CD4-positive, alpha-beta T cell treated with Interleukin-17A for 1 hour (primary cell): Measurements from ENCODE around the gene ELOVL5.

Source experiments
- DNase-seq: peaks from one replicate; pipeline ENCODE4 v3.0.0-alpha.2; 2020

ELOVL5 gene

GRCh38 chr6:53302678-53303360 is 45.9 kb downstream of the ELOVL5 start:
- peak; percentile 75 for DNase-seq

DNA sequence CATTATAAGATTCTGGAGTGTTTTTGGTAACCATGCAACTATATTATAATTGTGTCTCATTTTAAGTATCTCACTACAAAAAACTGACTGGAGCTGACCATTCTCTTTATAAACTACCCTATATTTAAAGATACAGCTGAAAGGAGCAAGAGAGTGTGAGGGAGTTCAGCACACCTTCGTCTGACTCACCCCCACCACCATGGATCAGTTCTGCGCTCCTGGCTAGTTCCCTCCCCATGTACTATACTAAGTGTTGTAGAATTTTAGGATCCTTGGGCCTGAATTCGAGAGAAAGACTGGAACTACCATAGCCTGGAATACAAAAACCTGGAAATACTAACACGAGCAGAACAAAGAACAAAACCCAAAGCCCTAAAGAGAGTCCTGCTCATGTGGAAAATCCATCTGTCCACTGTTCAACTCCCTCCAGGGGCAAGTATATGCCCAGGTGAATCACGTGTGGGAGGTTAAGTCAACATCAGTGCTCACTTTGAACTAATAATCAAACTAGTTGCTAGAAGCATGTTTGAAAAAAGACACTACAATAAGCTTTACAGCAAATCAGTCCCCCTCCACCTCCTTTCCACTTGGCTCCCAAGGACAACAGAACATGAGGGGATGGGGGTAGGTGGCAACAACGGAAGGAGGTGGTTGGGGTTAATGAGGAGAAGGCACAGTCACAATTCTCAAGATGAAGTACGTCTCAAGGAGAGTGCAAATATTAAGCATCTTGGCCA is 46.8 kb downstream of the ELOVL5 start:
- no peak for DNase-seq

DNA sequence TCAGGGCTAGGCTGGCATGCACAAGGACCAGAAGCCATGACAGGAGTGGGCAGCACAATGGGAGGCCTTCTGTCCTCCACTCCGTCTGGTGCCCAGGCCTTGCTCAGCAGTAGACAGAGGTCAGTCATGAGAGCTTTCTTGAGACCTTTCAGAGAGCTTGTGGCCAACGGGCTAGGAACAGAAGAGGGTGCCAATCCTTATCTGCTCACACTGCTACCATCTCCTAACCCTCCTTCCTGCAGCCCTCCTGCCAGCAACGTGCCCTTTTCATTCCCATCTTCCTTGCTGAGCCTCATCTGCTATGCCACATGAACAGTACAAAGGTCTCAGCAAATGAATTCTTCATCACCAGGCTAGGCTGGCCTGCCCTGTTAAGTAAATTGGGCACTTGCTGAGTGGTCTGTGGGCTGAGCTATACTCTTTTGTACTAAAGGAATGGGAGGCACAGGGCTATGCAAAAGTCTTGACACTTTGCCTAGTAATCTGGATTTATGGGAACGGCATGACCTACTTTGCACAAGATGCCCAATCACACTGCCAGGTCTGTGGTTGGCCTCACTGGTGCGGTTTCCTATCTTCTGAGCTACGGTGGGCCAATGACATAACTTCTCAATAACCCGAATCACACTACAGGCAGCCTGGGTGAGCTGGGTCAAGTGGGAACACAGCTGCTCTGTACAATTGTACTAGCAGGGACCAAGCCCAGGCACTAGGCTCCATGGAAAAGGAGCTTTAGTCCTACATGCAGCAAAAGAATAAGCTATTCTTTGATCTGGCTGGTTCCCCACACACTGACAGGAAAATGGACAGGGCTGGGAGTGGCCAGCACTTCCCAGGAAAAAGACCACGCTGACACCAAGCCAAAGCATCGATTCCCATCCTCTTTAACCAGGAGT is 47.8 kb downstream of the ELOVL5 start:
- DNase-seq, result peak; percentile 64

- no peak for DNase-seq
Observed at GRCh38 chr6:53299331-53300005, 49.3 kb downstream of the ELOVL5 start.

GRCh38 chr6:53297004-53297403 is 51.7 kb downstream of the ELOVL5 start:
- no peak for DNase-seq

DNA sequence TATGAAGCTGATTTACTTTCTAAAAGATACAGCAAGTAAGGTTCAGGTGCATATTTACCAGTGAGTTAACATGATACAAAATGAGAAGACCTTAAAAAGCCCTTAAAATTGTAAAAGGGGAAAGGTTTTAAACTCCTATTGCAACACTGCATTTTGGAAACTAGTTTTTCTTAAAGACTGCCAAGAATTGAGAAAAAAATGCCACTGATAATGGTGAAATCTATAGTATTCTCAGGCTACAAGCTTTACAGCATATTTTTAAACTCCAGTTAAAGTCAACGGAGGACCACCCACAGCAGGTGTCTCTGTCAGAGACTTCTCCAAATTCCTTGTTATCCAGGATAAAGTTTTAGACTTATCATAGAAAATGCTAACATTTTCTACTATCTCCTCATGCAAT is 53.6 kb downstream of the ELOVL5 start:
- DNase-seq, result no peak

DNA sequence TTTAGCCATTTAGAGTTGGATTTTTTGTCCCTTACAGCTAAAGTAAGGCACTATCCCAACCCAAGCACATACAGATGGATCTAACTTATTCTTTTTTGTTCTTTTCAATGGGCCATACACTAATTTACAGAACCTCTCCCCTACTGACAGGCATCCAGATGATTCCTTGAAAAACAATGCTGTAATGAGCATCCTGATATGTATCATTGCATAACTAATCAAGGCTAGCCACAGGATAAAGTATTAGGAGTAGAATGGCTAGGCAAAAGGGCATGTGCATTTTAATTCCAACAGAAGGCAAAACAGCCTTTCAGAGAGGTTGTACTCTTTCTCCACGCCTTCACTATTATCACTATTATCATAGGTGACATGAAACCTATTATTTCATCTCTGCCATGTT is 54.1 kb downstream of the ELOVL5 start:
- no peak for DNase-seq

DNA sequence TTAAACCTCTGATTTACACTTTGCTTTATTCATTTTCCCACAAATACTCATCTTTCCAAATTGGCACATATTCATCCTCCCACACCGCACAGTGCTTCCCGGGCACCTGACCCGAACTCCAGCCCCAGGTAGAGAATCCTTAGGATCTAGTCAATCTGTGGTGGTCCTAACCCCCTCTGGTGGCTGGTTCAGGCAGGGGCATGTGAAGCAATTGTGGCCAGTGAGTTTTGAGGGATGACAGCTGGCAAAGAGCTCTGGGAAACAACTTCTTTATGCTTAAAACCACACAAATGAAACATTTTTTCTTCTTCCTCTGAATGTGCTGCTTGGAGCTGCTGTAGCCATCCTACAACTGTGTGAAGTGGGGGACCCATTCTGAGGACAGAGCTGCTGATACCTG is 54.7 kb downstream of the ELOVL5 start:
- no peak for DNase-seq

DNA sequence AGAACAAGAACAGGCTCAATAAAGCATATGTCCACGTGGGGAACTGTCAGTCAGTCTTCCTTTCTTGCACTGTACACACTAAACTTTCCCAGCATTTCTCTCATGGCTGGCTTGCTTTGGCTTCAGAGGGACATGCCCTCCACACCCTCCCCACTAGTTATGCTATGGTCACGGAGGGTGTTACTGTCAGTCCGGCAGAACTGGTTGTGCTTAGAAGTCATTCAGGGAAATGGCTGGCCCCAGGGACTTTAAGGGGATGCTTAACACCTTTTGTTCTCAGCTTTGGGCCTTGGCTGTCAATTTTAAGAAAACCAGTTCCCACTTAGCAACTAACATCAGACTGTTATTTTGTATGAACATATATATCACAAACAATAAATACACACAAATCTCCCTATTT is 55.1 kb downstream of the ELOVL5 start:
- no peak for DNase-seq

DNA sequence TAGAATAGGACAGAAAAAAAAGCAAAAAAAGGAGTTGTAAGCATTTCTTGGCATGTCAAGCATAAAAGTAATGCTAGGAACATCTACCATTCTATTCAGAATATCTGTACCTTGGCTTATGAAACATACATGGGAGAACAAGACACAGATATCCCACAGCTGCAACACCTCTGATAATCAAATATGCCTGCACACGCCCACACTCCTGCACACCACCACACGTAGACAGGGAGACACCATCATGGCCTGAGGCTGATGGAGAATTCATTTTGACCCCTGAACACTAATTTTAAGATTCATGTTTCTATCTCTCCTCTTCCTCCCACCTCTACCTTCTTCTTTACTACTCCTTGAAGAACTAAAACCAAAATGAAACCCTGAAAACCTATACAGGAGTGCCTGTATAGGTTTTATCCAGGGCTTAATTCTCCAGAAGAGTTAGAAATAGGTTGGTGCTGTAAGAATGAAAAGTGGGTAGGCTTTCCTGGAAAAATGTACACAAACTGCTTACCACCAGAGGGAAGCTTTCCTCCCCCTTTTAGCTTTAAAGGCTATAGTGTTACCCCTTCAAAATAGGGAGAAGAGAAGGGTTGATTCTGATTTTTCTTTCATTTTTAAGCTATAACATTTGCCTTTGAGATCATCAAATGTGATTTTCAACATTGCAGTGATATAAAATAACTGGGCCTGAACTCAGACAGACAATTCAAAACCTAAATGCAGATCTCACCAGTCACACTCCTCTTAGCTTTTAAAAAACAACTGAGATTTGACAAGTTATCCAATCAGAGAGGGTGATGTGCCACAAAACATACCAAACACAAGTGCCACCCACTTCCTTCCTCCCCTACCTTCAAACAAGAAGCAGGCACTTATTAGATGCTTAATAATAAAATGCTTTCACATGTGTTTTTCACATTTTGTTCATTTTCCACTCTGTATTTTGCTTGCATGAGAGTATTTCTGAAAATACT is 57.9 kb downstream of the ELOVL5 start:
- peak; percentile 79 for DNase-seq

GRCh38 chr6:53287336-53288225 is 61.2 kb downstream of the ELOVL5 start:
- DNase-seq, result no peak

- DNase-seq, result no peak
Observed at GRCh38 chr6:53284901-53285300, 63.8 kb downstream of the ELOVL5 start.

DNA sequence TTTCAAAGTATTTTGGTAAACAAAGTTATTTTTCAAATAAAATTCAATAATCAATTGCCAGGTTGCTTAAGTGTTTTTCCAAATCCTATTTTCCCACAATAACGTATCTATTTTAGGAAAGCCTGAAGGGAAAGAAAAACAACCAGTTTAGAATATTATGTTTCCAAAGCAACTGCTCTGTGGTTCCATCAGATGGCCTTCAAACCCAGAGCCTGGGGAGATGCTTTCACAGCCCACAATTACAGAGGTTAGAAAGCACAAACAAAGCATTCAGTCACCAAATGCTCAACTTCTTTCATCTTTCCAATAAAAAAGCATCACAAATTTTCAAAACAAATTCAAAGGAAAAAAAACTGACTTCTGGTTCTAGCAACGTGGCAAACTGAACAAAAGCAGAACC is 66.0 kb downstream of the ELOVL5 start:
- no peak for DNase-seq

GRCh38 chr6:53282234-53282633 is 66.5 kb downstream of the ELOVL5 start:
- no peak for DNase-seq

- DNase-seq, result no peak
Observed at GRCh38 chr6:53281518-53282215, 67.1 kb downstream of the ELOVL5 start.

- no peak for DNase-seq
Observed at GRCh38 chr6:53280207-53280606, 68.5 kb downstream of the ELOVL5 start.

DNA sequence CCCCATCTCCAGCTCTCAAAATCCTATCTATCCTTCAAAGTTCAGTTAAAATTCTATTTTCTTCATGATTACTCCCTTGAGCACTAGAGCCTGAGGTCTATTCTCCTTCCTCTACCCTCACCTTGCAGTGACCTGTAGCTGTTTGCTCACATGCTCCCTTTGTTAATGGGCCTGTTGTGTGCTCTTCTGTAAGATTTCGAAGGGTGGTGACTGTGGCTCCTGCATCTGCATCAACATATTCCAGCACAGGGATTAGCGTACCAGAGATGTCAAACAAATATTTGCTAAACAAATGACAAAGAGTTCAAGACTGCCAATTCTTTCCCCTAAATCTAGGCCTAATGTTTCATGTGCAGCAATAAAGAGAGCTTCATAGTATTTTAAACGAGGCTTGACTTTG is 69.5 kb downstream of the ELOVL5 start:
- DNase-seq, result no peak

- no peak for DNase-seq
Observed at GRCh38 chr6:53273370-53273769, 75.4 kb downstream of the ELOVL5 start.

DNA sequence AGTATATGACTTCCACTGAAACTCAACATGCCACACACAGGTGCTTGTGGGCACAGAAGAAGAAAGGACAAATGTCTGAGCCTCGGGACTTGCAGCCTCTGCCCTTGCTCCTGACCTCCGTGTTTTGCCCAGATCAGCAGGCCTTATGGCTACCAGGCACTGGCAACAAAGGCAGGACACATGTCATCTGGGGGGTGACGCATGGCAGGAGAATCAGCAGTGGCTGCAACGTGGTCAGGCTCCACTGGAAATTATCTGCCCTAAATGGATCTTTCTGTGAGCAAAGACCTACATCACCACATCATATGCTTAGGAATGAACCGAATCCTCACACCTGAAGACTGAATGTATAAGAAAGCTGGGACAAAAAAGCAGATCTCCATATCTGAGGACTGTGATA is 78.9 kb downstream of the ELOVL5 start:
- DNase-seq, result no peak
